ENCODE results near the gene WWOX. TPM values are rescaled to one million over a fixed set of nuclear protein-coding genes. Genes with fewer than 3 reads are reported as not detected.

The WWOX gene
- total RNA-seq, 1 donor from 2014 or later, result 7.3 TPM

GRCh38 chr16:79083508-79084299, 984.2 kb downstream of the WWOX start:
- no peaks in the 10 kb centered on the region for H3K79me2 ChIP-seq (ENCODE audit: insufficient read depth, low read length)
- H3K4me1 ChIP-seq (ENCODE audit: insufficient read depth, low read length), result no peaks in the 10 kb centered on the region
- no peak for FAIRE-seq
- H3K9ac ChIP-seq (ENCODE audit: low read length), result no peak overlapping the region
- no peaks in the 10 kb centered on the region for H3K9me3 ChIP-seq (ENCODE audit: insufficient read depth, low read depth, low read length)
- Mint-ChIP-seq H3K27me3 (ENCODE audit: low read depth, unreplicated experiment) (peaks cover 12% of the 10 kb centered on the region), H3K27ac (ENCODE audit: unreplicated experiment) (no peak overlapping the region), H3K9me3 (ENCODE audit: unreplicated experiment) (peaks cover 2% of the 10 kb centered on the region), H3K36me3 (ENCODE audit: low read depth, unreplicated experiment) (no peaks in the 10 kb centered on the region), H3K4me1 (ENCODE audit: low read depth, unreplicated experiment) (no peaks in the 10 kb centered on the region), H3K4me3 (ENCODE audit: unreplicated experiment) (no peak overlapping the region)
- no peak overlapping the region for H2AFZ ChIP-seq (ENCODE audit: low read depth, low read length)
- H4K20me1 ChIP-seq (ENCODE audit: insufficient read depth, low read length), result no peaks in the 10 kb centered on the region
- no peak for DNase-seq (ENCODE audit: low read depth)
- no peak overlapping the region for H3K27ac ChIP-seq (ENCODE audit: low read depth, low read length)
- H3K4me3 ChIP-seq (ENCODE audit: insufficient read depth, low read depth, low read length), result no peak overlapping the region
- TF ChIP-seq CTCF (IDR thresholded peaks at IDR 0.05; ENCODE audit: insufficient read depth, low read depth, low read length), result no peak
- TF ChIP-seq EZH2 (IDR thresholded peaks at IDR 0.05; ENCODE audit: insufficient read depth, low read length), result no peak
- H3K36me3 ChIP-seq (ENCODE audit: insufficient read depth, low read length), result no peaks in the 10 kb centered on the region
- H3K4me2 ChIP-seq (ENCODE audit: low read length), result no peak overlapping the region
- no peaks in the 10 kb centered on the region for H3K27me3 ChIP-seq (ENCODE audit: insufficient read depth, low read length)

DNA sequence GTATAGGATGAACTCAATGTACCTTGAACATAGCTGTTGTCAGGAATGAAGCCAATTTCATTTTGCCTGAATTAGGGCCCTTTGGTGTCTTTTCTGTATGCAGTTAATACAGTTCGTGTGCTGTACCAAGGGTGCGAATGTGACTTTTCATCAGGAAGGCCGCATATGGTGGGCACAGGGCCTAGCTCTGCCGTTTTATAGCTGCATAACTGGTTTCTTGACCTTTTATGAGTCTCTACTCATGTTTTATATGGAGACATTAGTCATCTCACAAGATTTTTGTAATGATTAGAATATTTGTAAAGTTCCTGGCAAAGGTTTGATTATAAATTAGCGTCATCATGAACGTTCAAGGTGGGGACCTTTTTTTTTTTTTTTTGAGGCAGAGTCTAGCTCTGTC, 989.5 kb downstream of the WWOX start:
- H3K36me3 Mint-ChIP-seq (ENCODE audit: low read depth, unreplicated experiment), result no peaks in the 10 kb centered on the region

More for the DNA sequence above, 989.5 kb downstream of the WWOX start:
- peaks cover 15% of the 10 kb centered on the region for H3K27me3 Mint-ChIP-seq (ENCODE audit: low read depth, unreplicated experiment)
- FAIRE-seq, result no peak
- Histone ChIP-seq H3K4me2 (ENCODE audit: low read length) (no peak overlapping the region), H3K27me3 (ENCODE audit: insufficient read depth, low read length) (no peaks in the 10 kb centered on the region), H3K4me3 (ENCODE audit: insufficient read depth, low read depth, low read length) (no peak overlapping the region), H3K79me2 (ENCODE audit: insufficient read depth, low read length) (no peaks in the 10 kb centered on the region), H3K4me1 (ENCODE audit: insufficient read depth, low read length) (no peaks in the 10 kb centered on the region), H3K27ac (ENCODE audit: low read depth, low read length) (no peak overlapping the region), H3K9ac (ENCODE audit: low read length) (no peak overlapping the region), H3K9me3 (ENCODE audit: insufficient read depth, low read depth, low read length) (no peaks in the 10 kb centered on the region), H2AFZ (ENCODE audit: low read depth, low read length) (no peak overlapping the region), H4K20me1 (ENCODE audit: insufficient read depth, low read length) (no peaks in the 10 kb centered on the region), H3K36me3 (ENCODE audit: insufficient read depth, low read length) (no peaks in the 10 kb centered on the region)
- DNase-seq (ENCODE audit: low read depth), result no peak
- TF ChIP-seq CTCF (IDR thresholded peaks at IDR 0.05; ENCODE audit: insufficient read depth, low read depth, low read length), result no peak
- no peak for TF ChIP-seq EZH2 (IDR thresholded peaks at IDR 0.05; ENCODE audit: insufficient read depth, low read length)
- H3K4me1 Mint-ChIP-seq (ENCODE audit: low read depth, unreplicated experiment), result peaks cover 2% of the 10 kb centered on the region
- H3K9me3 Mint-ChIP-seq (ENCODE audit: unreplicated experiment), result peaks cover 3% of the 10 kb centered on the region
- no peak overlapping the region for H3K27ac Mint-ChIP-seq (ENCODE audit: unreplicated experiment)
- H3K4me3 Mint-ChIP-seq (ENCODE audit: unreplicated experiment), result no peak overlapping the region
